Activated T-cell treated with anti-CD3 and anti-CD28 coated beads, Interleukin-2, amount 50 U/mL, for 72 hours (primary cell): ENCODE results near the gene PRKCD. TPM values are rescaled to one million over a fixed set of nuclear protein-coding genes. Genes with fewer than 3 reads are reported as not detected.

Source experiments
- ATAC-seq, 2 donors: fragments of 150-1000 bp; cut with Tn5 transposase; replicated peaks in 1 of 2; 2 replicates each; pipeline ENCODE4 v1.10.0; 2021; ENCODE audit warnings: moderate library complexity in 2 of 2, mild to moderate bottlenecking in 1 of 2
- DNase-seq, 2 donors: peaks; one replicate each; pipeline ENCODE4 v3.0.0; 2021 to 2022; ENCODE audit warnings: mixed read lengths in 1 of 2
- H3K27ac Mint-ChIP-seq: one replicate; pipeline ENCODE4 v1.8.0; 2022; ENCODE audit warnings: mild to moderate bottlenecking, moderate library complexity, mixed read lengths
- H3K27me3 Mint-ChIP-seq: one replicate; pipeline ENCODE4 v1.8.0; 2022; ENCODE audit warnings: low read depth, mixed read lengths
- H3K36me3 Mint-ChIP-seq, 2 donors: one replicate each; pipeline ENCODE4 v1.8.0; 2022; ENCODE audit warnings: mixed read lengths in 2 of 2, mild to moderate bottlenecking in 1 of 2; ENCODE audit not compliant: insufficient read depth in 2 of 2
- H3K4me1 Mint-ChIP-seq: one replicate; pipeline ENCODE4 v1.8.0; 2022; ENCODE audit warnings: low read depth, mixed read lengths
- H3K4me3 Mint-ChIP-seq, 2 donors: one replicate each; pipeline ENCODE4 v1.8.0; 2022; ENCODE audit warnings: mild to moderate bottlenecking in 2 of 2, mixed read lengths in 2 of 2, moderate library complexity in 2 of 2
- H3K9me3 Mint-ChIP-seq, 2 donors: one replicate each; pipeline ENCODE4 v1.8.0; 2022; ENCODE audit warnings: mixed read lengths in 2 of 2
- total RNA-seq, 2 donors: library from RNA; stranded (reverse); gene quantifications; one replicate each; pipeline ENCODE4 v1.2.3, GENCODE V29; 2022

The PRKCD gene
- total RNA-seq, 2 donors from 2014 or later: 24.2 to 27.2 TPM

DNA sequence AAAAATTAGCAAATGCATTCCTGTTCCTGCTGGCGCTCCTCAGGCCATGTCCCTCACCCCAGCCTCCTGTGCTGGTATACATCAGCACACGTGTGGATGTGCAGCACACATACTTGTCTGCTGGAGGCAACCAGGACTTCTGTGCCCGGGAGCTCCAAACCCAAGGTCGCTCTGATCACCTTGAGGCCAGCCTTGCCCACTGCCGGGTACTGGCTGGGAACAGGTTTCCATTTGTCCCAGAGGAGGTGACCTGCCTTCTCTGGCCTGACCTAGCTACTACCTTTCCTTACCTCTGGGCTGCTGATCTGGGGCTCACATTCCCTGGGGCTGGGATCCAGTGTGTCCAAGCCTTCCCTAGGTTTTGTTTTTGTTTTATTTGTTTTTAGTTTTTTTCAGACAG lies 12.1 kb downstream of the PRKCD start:
- Mint-ChIP-seq H3K9me3 (no peaks in the 10 kb centered on the region), H3K36me3 (no peaks in the 10 kb centered on the region), H3K27me3 (no peaks in the 10 kb centered on the region), H3K4me3 (no peak overlapping the region), H3K4me1 (peaks cover 36% of the 10 kb centered on the region), H3K27ac (no peak overlapping the region)
- no peak for DNase-seq
- no peak for ATAC-seq

DNA sequence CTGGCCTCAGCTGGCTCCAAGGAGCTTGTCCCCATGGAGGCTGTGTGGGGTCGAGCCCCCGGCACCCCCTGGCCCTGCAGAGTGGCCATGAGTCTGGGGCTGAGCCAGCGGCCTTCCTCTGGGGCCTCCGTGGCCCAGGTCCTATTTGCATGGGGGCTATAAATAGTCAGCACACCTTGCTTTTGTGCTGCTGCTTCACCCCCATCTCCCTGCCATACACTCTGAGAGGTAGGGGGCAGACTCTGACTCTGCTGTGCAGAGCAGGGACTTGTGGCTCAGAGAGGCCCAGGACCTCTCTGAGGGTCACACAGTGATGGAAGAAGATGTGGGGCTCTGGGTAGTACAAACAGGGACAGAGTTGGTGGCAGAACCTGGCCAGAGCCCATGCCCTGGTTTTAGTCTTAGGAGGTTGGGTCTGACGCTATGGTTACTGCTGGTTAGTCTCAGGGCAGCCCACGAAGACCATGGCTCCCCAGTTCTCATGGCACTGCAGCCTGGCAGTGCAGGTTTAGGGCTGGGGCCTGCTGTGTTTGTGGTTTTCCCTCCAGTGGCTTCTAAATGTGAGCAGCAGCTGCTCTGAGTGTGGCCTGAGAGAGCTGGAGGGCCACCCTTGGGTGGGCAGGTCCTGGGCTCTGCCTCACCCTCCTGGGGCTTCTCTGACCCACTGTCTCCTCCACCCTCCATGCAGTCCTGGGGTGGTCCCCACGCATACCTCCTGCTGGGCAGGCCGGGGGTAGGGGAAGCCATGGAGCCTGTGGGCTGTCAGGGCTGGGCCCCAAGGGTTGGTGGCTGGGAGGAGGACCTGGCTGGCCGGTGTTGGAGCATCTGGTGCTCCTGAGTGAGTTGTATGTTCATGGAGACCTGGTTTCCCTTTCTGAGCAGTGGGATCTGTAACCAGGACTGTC lies 13.6 kb downstream of the PRKCD start:
- H3K9me3 Mint-ChIP-seq: no peaks in the 10 kb centered on the region
- no peaks in the 10 kb centered on the region for H3K27me3 Mint-ChIP-seq
- no peak overlapping the region for H3K4me3 Mint-ChIP-seq
- peaks cover 0 to 4% of the 10 kb centered on the region in 2 donors for H3K36me3 Mint-ChIP-seq
- peaks cover 23% of the 10 kb centered on the region for H3K4me1 Mint-ChIP-seq
- ATAC-seq (no peak), DNase-seq (no peak)
- no peak overlapping the region for H3K27ac Mint-ChIP-seq

- H3K4me3 Mint-ChIP-seq: no peak overlapping the region
- DNase-seq: no peak
- no peaks in the 10 kb centered on the region for H3K9me3 Mint-ChIP-seq
- H3K27ac Mint-ChIP-seq: no peak overlapping the region
- H3K36me3 Mint-ChIP-seq: peaks cover 0 to 4% of the 10 kb centered on the region in 2 donors
- peaks cover 10% of the 10 kb centered on the region for H3K4me1 Mint-ChIP-seq
- no peaks in the 10 kb centered on the region for H3K27me3 Mint-ChIP-seq
- no peak for ATAC-seq
These were observed 14.9 kb downstream of the PRKCD start for GRCh38 chr3:53175613-53176540.

- Mint-ChIP-seq H3K36me3 (peaks cover 0 to 4% of the 10 kb centered on the region in 2 donors), H3K9me3 (no peaks in the 10 kb centered on the region), H3K4me3 (no peak overlapping the region), H3K27me3 (no peaks in the 10 kb centered on the region), H3K4me1 (no peaks in the 10 kb centered on the region), H3K27ac (no peak overlapping the region)
- DNase-seq (no peak), ATAC-seq (no peak)
These were observed 17.2 kb downstream of the PRKCD start for GRCh38 chr3:53178246-53178645.

DNA sequence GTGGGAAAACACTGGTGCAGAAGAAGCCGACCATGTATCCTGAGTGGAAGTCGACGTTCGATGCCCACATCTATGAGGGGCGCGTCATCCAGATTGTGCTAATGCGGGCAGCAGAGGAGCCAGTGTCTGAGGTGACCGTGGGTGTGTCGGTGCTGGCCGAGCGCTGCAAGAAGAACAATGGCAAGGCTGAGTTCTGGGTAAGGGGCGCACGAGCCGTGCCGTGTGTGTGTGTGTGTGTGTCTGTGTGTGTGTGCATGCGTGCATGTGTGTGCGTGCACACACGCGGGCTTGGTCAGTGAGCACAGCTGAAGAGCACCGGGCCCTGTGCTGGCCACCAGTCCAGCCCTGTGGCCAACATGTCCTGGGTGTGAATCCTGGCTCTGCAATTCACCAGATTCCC lies 18.6 kb downstream of the PRKCD start:
- no peak for ATAC-seq
- H3K4me3 Mint-ChIP-seq: no peak overlapping the region
- no peaks in the 10 kb centered on the region for H3K9me3 Mint-ChIP-seq
- no peak overlapping the region for H3K27ac Mint-ChIP-seq
- peaks cover 0 to 6% of the 10 kb centered on the region in 2 donors for H3K36me3 Mint-ChIP-seq
- H3K4me1 Mint-ChIP-seq: no peaks in the 10 kb centered on the region
- no peaks in the 10 kb centered on the region for H3K27me3 Mint-ChIP-seq
- no peak for DNase-seq

GRCh38 chr3:53180305-53181023 lies 19.5 kb downstream of the PRKCD start:
- Mint-ChIP-seq H3K27me3 (no peaks in the 10 kb centered on the region), H3K4me3 (no peak overlapping the region), H3K36me3 (peaks cover 2 to 6% of the 10 kb centered on the region in 2 donors), H3K27ac (no peak overlapping the region), H3K9me3 (no peaks in the 10 kb centered on the region), H3K4me1 (no peaks in the 10 kb centered on the region)
- ATAC-seq: no peak
- DNase-seq: no peak

DNA sequence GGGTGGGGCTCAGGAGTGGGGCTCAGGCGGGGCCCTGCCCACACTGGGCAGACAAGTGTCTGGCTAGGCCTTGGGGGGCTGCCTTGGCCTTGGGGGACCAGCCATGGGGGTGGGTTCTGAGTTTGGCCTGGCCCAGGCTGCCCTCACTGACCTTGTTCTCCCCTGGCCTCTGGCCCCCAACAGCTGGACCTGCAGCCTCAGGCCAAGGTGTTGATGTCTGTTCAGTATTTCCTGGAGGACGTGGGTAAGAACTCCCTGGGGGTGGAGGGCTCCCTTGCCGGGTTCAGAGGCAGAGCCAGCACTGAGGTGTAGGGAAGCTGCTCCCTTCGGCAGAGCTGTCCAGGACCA lies 20.0 kb downstream of the PRKCD start:
- Mint-ChIP-seq H3K36me3 (peaks cover 2 to 6% of the 10 kb centered on the region in 2 donors), H3K4me3 (no peak overlapping the region)

DNA sequence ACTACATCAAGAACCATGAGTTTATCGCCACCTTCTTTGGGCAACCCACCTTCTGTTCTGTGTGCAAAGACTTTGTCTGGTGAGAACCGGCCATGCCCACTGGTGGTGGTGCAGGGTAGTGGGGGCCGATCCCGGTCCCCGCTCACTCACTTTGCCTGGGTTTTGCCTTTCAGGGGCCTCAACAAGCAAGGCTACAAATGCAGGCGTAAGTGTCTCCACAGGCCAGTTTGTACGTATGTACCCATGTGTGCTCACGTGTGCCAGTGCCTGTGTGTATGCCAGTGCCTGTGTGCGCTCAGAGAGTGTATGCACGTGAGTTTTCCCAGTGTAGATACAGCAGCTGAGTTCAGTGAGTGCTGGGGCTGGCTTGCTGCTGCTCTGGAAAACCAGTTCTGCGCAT lies 20.5 kb downstream of the PRKCD start:
- H3K4me1 Mint-ChIP-seq: no peaks in the 10 kb centered on the region
- H3K36me3 Mint-ChIP-seq: peaks cover 2 to 6% of the 10 kb centered on the region in 2 donors
- H3K27me3 Mint-ChIP-seq: no peaks in the 10 kb centered on the region
- H3K27ac Mint-ChIP-seq: no peak overlapping the region
- H3K9me3 Mint-ChIP-seq: no peaks in the 10 kb centered on the region
- no peak for DNase-seq
- ATAC-seq: no peak
- no peak overlapping the region for H3K4me3 Mint-ChIP-seq

More for the DNA sequence above, 20.0 kb downstream of the PRKCD start:
- Mint-ChIP-seq H3K9me3 (no peaks in the 10 kb centered on the region), H3K27me3 (no peaks in the 10 kb centered on the region), H3K4me1 (no peaks in the 10 kb centered on the region), H3K27ac (no peak overlapping the region)
- no peak for DNase-seq
- ATAC-seq: no peak

DNA sequence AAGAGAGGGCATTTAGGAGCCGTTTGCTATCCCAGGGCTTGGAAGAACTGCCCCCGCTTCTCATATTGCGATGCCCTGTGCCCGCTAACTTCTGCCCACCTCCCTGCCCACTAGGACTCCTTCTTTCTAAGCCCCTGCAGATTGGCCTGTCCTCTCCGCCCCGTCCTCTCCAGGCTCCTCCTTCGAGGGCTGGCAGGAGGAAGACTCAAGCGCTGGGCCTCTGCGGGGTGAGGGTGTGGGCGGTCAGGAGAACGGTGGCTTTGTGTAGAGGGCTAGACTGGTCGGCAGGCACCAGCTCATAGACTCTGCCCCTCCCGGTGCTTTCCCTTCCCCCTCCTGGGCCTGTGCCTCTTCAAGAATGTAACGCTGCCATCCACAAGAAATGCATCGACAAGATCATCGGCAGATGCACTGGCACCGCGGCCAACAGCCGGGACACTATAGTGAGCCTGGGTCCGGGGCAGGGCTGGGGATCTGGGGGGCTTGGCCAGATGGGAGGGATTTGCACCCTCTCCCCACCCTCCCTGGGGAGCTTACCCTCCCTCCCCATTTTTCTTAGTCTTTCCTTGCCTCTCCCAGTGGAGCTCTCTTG lies 21.9 kb downstream of the PRKCD start:
- ATAC-seq: no peak
- Mint-ChIP-seq H3K4me3 (no peak overlapping the region), H3K9me3 (no peaks in the 10 kb centered on the region), H3K4me1 (no peaks in the 10 kb centered on the region), H3K27me3 (no peaks in the 10 kb centered on the region), H3K27ac (no peak overlapping the region), H3K36me3 (peaks cover 2 to 6% of the 10 kb centered on the region in 2 donors)
- DNase-seq: no peak

DNA sequence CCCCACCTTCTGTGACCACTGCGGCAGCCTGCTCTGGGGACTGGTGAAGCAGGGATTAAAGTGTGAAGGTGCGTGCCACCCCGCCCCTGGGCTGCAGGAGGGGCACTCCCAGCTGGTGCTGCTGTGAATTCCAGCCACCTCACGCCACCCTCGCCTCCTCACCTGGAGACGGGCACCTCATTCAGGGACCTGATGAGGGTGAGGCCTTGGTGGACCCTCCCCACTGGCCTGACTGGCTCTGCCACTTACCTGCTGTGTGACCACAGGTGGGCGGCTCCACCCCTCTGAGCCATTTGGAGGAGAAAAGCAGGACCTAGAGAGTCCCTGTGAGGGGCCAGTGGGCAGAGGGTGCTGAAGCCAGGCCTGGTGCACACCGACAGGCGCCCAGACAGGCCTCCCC lies 22.5 kb downstream of the PRKCD start:
- H3K4me3 Mint-ChIP-seq: no peak overlapping the region
- no peaks in the 10 kb centered on the region for H3K9me3 Mint-ChIP-seq
- H3K36me3 Mint-ChIP-seq: peaks cover 2 to 6% of the 10 kb centered on the region in 2 donors
- no peaks in the 10 kb centered on the region for H3K27me3 Mint-ChIP-seq
- DNase-seq: no peak
- no peaks in the 10 kb centered on the region for H3K4me1 Mint-ChIP-seq
- no peak for ATAC-seq
- no peak overlapping the region for H3K27ac Mint-ChIP-seq

GRCh38 chr3:53184701-53185100 lies 23.7 kb downstream of the PRKCD start:
- DNase-seq (no peak), ATAC-seq (no peak)
- Mint-ChIP-seq H3K9me3 (no peaks in the 10 kb centered on the region), H3K4me1 (no peaks in the 10 kb centered on the region), H3K27me3 (no peaks in the 10 kb centered on the region), H3K27ac (no peak overlapping the region), H3K36me3 (peaks cover 2% of the 10 kb centered on the region in 2 donors), H3K4me3 (no peak overlapping the region)

- H3K36me3 Mint-ChIP-seq: peaks cover 2 to 4% of the 10 kb centered on the region in 2 donors
- H3K4me1 Mint-ChIP-seq: no peaks in the 10 kb centered on the region
- H3K4me3 Mint-ChIP-seq: no peak overlapping the region
- DNase-seq: no peak
- no peaks in the 10 kb centered on the region for H3K27me3 Mint-ChIP-seq
- H3K9me3 Mint-ChIP-seq: no peaks in the 10 kb centered on the region
- H3K27ac Mint-ChIP-seq: no peak overlapping the region
- ATAC-seq: peak in 1 of 2 donors; percentile 15
These were observed 24.9 kb downstream of the PRKCD start for GRCh38 chr3:53185761-53186465.
